OCI-LY7 (cell line): ENCODE data around the gene MRPL12.

Experiments
- EZH2phosphoT487 ChIP-seq: fragments of 200-600 bp; sonication (generic); IDR thresholded peaks from 2 replicates; pipeline ENCODE4 v1.6.1; 2018; ENCODE audit warnings: low read depth, borderline replicate concordance, mild to moderate bottlenecking, mixed run types, antibody characterized with exemption, low read length, moderate library complexity, mixed read lengths
- TF ChIP-seq, protein P1 (sequence below): fragments of 200-600 bp; sonication (generic); conservative IDR thresholded peaks from 2 replicates; pipeline ENCODE4 v1.5.1; 2014; ENCODE audit warnings: mild to moderate bottlenecking, antibody characterized with exemption, low read length, moderate library complexity, mixed read lengths

GRCh38 chr17:81697261-81698044 lies 5.7 kb upstream of the MRPL12 start:
- TF ChIP-seq, protein P1, sequence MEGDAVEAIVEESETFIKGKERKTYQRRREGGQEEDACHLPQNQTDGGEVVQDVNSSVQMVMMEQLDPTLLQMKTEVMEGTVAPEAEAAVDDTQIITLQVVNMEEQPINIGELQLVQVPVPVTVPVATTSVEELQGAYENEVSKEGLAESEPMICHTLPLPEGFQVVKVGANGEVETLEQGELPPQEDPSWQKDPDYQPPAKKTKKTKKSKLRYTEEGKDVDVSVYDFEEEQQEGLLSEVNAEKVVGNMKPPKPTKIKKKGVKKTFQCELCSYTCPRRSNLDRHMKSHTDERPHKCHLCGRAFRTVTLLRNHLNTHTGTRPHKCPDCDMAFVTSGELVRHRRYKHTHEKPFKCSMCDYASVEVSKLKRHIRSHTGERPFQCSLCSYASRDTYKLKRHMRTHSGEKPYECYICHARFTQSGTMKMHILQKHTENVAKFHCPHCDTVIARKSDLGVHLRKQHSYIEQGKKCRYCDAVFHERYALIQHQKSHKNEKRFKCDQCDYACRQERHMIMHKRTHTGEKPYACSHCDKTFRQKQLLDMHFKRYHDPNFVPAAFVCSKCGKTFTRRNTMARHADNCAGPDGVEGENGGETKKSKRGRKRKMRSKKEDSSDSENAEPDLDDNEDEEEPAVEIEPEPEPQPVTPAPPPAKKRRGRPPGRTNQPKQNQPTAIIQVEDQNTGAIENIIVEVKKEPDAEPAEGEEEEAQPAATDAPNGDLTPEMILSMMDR = no peak
- TF ChIP-seq EZH2phosphoT487 = no peak
